ENCODE results near the gene PMEL. TPM values are rescaled to one million over a fixed set of nuclear protein-coding genes. Genes with fewer than 3 reads are reported as not detected.

Gene PMEL
- total and polyA plus RNA-seq, 4 donors = 1.1 to 4.5 (median 2.4) TPM

DNA sequence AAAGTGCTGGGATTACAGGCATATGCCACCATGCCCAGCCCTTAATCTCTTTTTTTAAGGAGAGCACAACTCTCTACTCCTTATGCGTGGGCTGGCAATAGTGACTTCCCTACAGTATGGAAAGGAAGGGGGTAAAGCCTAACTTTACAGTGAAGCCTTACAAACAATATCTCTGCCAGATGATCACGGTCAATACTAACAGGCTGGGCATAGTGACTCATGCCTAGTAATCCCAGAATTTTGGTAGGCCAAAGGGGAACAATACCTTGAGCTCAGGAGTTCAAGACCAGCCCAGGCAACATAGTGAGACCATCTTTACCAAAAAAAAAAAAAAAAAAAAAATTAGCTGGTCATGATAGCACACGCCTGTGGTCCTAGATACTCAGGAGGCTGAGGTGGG is 43.7 kb downstream of the PMEL start:
- Histone ChIP-seq H3K27me3 (ENCODE audit: control insufficient read depth in 4 of 4, insufficient read depth in 4 of 4, low read length in 3 of 4) (no peaks in the 10 kb centered on the region), H3K36me3 (ENCODE audit: control insufficient read depth in 4 of 4, insufficient read depth in 3 of 4, low read depth in 1 of 4, low read length in 3 of 4) (peaks cover 0 to 6% (median 3%) of the 10 kb centered on the region in 4 donors), H3K4me1 (ENCODE audit: control insufficient read depth in 4 of 4, insufficient read depth in 4 of 4, low read length in 3 of 4) (peaks cover 11 to 24% (median 20%) of the 10 kb centered on the region in 4 donors)

More for the DNA sequence above, 43.7 kb downstream of the PMEL start:
- no peak for TF ChIP-seq NR2F2 (IDR thresholded peaks at IDR 0.05)
- TF ChIP-seq FOXA1 (IDR thresholded peaks at IDR 0.05) = no peak
- no peak for TF ChIP-seq SP1 (IDR thresholded peaks at IDR 0.05)
- TF ChIP-seq JUND (IDR thresholded peaks at IDR 0.05) = no peak
- TF ChIP-seq, protein P1, sequence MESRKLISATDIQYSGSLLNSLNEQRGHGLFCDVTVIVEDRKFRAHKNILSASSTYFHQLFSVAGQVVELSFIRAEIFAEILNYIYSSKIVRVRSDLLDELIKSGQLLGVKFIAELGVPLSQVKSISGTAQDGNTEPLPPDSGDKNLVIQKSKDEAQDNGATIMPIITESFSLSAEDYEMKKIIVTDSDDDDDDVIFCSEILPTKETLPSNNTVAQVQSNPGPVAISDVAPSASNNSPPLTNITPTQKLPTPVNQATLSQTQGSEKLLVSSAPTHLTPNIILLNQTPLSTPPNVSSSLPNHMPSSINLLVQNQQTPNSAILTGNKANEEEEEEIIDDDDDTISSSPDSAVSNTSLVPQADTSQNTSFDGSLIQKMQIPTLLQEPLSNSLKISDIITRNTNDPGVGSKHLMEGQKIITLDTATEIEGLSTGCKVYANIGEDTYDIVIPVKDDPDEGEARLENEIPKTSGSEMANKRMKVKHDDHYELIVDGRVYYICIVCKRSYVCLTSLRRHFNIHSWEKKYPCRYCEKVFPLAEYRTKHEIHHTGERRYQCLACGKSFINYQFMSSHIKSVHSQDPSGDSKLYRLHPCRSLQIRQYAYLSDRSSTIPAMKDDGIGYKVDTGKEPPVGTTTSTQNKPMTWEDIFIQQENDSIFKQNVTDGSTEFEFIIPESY (IDR thresholded peaks at IDR 0.05) = no peak
- TF ChIP-seq, protein P2, sequence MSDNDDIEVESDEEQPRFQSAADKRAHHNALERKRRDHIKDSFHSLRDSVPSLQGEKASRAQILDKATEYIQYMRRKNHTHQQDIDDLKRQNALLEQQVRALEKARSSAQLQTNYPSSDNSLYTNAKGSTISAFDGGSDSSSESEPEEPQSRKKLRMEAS (IDR thresholded peaks at IDR 0.05) = no peak
- no peak for TF ChIP-seq RXRA (IDR thresholded peaks at IDR 0.05)
- TF ChIP-seq, protein P3, sequence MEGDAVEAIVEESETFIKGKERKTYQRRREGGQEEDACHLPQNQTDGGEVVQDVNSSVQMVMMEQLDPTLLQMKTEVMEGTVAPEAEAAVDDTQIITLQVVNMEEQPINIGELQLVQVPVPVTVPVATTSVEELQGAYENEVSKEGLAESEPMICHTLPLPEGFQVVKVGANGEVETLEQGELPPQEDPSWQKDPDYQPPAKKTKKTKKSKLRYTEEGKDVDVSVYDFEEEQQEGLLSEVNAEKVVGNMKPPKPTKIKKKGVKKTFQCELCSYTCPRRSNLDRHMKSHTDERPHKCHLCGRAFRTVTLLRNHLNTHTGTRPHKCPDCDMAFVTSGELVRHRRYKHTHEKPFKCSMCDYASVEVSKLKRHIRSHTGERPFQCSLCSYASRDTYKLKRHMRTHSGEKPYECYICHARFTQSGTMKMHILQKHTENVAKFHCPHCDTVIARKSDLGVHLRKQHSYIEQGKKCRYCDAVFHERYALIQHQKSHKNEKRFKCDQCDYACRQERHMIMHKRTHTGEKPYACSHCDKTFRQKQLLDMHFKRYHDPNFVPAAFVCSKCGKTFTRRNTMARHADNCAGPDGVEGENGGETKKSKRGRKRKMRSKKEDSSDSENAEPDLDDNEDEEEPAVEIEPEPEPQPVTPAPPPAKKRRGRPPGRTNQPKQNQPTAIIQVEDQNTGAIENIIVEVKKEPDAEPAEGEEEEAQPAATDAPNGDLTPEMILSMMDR (IDR thresholded peaks at IDR 0.05; ENCODE audit: low read depth, low read length, missing input control) = no peak
- TF ChIP-seq RAD21 (IDR thresholded peaks at IDR 0.05) = no peak
- no peak for TF ChIP-seq YY1 (IDR thresholded peaks at IDR 0.05)
- TF ChIP-seq, protein P4, sequence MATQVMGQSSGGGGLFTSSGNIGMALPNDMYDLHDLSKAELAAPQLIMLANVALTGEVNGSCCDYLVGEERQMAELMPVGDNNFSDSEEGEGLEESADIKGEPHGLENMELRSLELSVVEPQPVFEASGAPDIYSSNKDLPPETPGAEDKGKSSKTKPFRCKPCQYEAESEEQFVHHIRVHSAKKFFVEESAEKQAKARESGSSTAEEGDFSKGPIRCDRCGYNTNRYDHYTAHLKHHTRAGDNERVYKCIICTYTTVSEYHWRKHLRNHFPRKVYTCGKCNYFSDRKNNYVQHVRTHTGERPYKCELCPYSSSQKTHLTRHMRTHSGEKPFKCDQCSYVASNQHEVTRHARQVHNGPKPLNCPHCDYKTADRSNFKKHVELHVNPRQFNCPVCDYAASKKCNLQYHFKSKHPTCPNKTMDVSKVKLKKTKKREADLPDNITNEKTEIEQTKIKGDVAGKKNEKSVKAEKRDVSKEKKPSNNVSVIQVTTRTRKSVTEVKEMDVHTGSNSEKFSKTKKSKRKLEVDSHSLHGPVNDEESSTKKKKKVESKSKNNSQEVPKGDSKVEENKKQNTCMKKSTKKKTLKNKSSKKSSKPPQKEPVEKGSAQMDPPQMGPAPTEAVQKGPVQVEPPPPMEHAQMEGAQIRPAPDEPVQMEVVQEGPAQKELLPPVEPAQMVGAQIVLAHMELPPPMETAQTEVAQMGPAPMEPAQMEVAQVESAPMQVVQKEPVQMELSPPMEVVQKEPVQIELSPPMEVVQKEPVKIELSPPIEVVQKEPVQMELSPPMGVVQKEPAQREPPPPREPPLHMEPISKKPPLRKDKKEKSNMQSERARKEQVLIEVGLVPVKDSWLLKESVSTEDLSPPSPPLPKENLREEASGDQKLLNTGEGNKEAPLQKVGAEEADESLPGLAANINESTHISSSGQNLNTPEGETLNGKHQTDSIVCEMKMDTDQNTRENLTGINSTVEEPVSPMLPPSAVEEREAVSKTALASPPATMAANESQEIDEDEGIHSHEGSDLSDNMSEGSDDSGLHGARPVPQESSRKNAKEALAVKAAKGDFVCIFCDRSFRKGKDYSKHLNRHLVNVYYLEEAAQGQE (IDR thresholded peaks at IDR 0.05) = no peak
- no peak for TF ChIP-seq EGR1 (IDR thresholded peaks at IDR 0.05; ENCODE audit: low read depth in 2 of 2)
- TF ChIP-seq TAF1 (conservative IDR thresholded peaks at IDR 0.05) = no peak
- TF ChIP-seq, protein P5, sequence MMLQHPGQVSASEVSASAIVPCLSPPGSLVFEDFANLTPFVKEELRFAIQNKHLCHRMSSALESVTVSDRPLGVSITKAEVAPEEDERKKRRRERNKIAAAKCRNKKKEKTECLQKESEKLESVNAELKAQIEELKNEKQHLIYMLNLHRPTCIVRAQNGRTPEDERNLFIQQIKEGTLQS (IDR thresholded peaks at IDR 0.05) = no peak
- no peak for TF ChIP-seq HNF4G (IDR thresholded peaks at IDR 0.05)
- TF ChIP-seq FOXA2 (IDR thresholded peaks at IDR 0.05) = no peak
- no peak for TF ChIP-seq GABPA (IDR thresholded peaks at IDR 0.05 in 1 of 2, conservative IDR thresholded peaks at IDR 0.05 in 1 of 2)
- 97% methylated on average over 3 of the region's 3 CpGs for WGBS
- no peak for DNase-seq (ENCODE audit: low spot score)
- no peak overlapping the region for H3K4me3 ChIP-seq (ENCODE audit: low read depth in 1 of 3, low read length in 3 of 3)
- H3K27ac ChIP-seq (ENCODE audit: low read depth in 1 of 2, low read length in 2 of 2) = no peak overlapping the region
- H3K9me3 ChIP-seq (ENCODE audit: control insufficient read depth in 4 of 4, low read length in 3 of 4) = no peaks in the 10 kb centered on the region
- H3K9ac ChIP-seq (ENCODE audit: low read depth in 1 of 2, low read length in 2 of 2) = no peak overlapping the region

Measured in liver (tissue), 9 donors.